LNCaP clone FGC (cell line): ENCODE data around the gene RNF207.

Source experiments
- DNase-seq: peaks from one replicate; pipeline ENCODE4 v3.0.0-alpha.2; 2011; ENCODE audit warnings: low read depth
- H3K4me3 ChIP-seq: 2 replicates; pipeline ENCODE4 v1.5.1; 2011; ENCODE audit warnings: mild to moderate bottlenecking, low read depth, low read length, control low read depth
- CTCF ChIP-seq: IDR thresholded peaks from 2 replicates; pipeline ENCODE4 v1.5.1; 2012; ENCODE audit warnings: mild to moderate bottlenecking; ENCODE audit not compliant: control insufficient read depth, insufficient read depth; ENCODE audit errors: extremely low read depth

The RNF207 gene

DNA sequence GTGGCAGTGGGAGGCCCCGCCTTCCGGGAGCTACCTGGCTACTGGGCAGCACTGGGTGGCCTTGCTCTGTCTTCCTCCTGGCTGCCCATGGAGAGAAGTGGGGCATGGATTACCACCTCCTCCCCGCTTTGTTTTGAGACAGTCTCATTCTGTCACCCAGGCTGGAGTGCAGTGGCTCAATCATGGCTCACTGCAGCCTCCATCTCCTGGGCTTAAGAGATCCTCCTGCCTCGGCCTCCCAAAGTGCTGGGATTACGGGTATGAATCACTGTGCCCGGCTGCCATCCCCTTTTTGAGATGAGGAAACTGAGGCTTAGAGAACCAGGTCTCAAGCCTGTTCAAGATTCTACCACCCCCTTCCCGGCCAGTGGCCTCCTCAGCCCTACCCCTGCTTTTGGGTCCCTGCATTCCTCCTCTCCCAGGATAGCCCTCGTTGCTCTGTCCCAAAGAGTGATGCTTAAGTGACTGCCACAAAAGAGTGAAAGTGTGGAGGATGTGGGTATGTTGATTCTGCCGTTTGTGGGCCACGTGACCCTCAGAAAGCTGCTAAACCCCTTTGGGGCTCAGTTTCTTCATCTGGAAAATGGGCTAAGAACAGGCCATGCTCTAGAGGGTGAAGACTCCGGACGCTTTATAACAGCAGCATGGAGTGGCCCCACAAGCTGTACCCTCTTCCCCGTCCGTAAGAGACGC, 45.9 kb downstream of the RNF207 start:
- no peak for TF ChIP-seq CTCF
- no peak overlapping the region for H3K4me3 ChIP-seq
- DNase-seq: no peak

GRCh38 chr1:6252374-6252710, 46.4 kb downstream of the RNF207 start:
- DNase-seq: no peak
- H3K4me3 ChIP-seq: no peak overlapping the region
- no peak for TF ChIP-seq CTCF

DNA sequence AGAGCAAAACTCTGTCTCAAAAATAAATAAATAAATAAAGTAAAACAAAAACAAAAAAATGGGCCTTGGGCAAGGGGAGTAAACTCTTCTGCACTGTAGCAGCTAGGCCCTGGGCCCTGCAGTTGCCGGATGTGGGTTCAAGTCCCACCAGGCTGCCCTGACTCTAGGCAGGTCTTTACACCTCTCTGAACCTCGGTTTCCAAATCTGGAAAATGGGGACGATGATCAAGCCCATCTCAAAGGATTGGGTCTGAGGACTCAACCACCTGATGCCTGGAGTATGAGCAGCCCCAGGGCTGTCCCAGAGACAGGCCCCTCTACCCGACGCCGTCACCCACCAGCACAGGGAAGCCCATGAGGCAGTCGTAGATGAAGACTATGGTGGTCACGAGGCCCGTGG, 47.5 kb downstream of the RNF207 start:
- no peak for TF ChIP-seq CTCF
- no peak for DNase-seq
- no peak overlapping the region for H3K4me3 ChIP-seq

GRCh38 chr1:6254691-6255090, 48.8 kb downstream of the RNF207 start:
- no peak for DNase-seq
- TF ChIP-seq CTCF: no peak
- no peak overlapping the region for H3K4me3 ChIP-seq

DNA sequence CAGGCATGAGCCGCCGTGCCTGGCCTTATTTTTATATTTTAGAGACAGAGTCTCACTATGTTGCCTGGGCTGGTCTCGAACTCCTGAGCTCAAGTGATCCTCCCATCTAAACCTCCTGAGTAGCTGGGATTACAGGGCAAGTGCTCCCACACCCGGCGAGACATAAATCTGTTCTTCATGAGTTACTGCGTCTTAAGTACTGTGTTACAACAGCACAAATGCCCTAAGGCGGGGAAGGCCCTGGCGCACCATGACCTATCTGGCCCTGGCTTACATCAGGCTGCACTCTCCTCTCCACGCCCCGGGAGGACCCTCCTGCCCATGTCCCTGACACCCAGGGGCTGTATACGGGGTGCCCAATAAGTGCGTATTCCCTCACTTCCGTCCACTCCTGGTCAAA, 50.7 kb downstream of the RNF207 start:
- no peak overlapping the region for H3K4me3 ChIP-seq
- TF ChIP-seq CTCF: no peak
- DNase-seq: no peak

DNA sequence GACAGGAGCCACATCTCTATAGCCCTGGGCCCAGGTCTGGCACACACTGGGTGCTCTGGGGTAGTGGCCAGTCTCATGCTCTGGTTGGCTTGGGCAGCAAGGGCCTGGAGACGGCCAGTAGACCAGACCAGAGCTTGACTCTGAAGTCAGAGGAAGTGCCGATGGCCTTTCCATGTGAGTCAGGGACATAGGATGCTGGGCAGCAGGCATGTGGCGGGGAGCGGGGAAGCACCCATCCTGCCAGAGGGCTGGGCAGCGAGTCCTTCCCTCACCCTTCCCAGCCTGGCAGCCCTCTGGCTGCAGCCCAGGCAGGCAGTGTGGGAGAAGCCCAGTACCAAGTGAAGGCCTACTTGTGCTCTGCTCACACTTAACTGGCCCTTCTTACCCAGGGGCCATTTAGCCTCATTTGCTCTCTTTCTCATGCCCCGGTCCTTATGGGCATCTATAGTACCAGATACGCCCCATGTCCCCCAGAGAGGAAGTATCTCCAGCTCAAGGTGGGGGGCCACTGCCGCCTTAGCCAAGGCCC, 51.7 kb downstream of the RNF207 start:
- DNase-seq: no peak

More for the DNA sequence above, 51.7 kb downstream of the RNF207 start:
- H3K4me3 ChIP-seq: no peak overlapping the region
- no peak for TF ChIP-seq CTCF
